Activated CD4-positive, alpha-beta T cell treated with anti-CD3 and anti-CD28 coated beads, Interleukin-2, amount 50 U/mL, for 4 hours (primary cell): ENCODE measurements around the gene EML6.

Source experiments
- DNase-seq, 2 experiments: peaks; one replicate each; pipeline ENCODE4 v3.0.0-alpha.2; 2020

The EML6 gene

GRCh38 chr2:54924121-54924520 lies 200.7 kb downstream of the EML6 start:
- DNase-seq = no peak

- no peak for DNase-seq
Measured at GRCh38 chr2:54925022-54925421, 201.6 kb downstream of the EML6 start.

- no peak for DNase-seq
Measured at GRCh38 chr2:54927085-54927750, 203.8 kb downstream of the EML6 start.

- DNase-seq = no peak
Measured at GRCh38 chr2:54927751-54928615, 204.5 kb downstream of the EML6 start.

- DNase-seq = no peak
Measured at GRCh38 chr2:54928719-54929118, 205.3 kb downstream of the EML6 start.

- no peak for DNase-seq
Measured at GRCh38 chr2:54931473-54931872, 208.0 kb downstream of the EML6 start.

GRCh38 chr2:54935389-54935788 lies 211.9 kb downstream of the EML6 start:
- no peak for DNase-seq

GRCh38 chr2:54936766-54937165 lies 213.3 kb downstream of the EML6 start:
- DNase-seq = no peak

GRCh38 chr2:54939446-54940118 lies 216.1 kb downstream of the EML6 start:
- no peak for DNase-seq

GRCh38 chr2:54940723-54941122 lies 217.3 kb downstream of the EML6 start:
- no peak for DNase-seq

GRCh38 chr2:54941248-54941984 lies 218.0 kb downstream of the EML6 start:
- no peak for DNase-seq

GRCh38 chr2:54942373-54942772 lies 218.9 kb downstream of the EML6 start:
- no peak for DNase-seq

GRCh38 chr2:54944724-54945326 lies 221.4 kb downstream of the EML6 start:
- DNase-seq = no peak

GRCh38 chr2:54945391-54946219 lies 222.1 kb downstream of the EML6 start:
- no peak for DNase-seq

- DNase-seq = no peak
Measured at GRCh38 chr2:54946220-54946805, 222.9 kb downstream of the EML6 start.

- no peak for DNase-seq
Measured at GRCh38 chr2:54947136-54947535, 223.7 kb downstream of the EML6 start.

GRCh38 chr2:54947646-54948045 lies 224.2 kb downstream of the EML6 start:
- no peak for DNase-seq

GRCh38 chr2:54948120-54948519 lies 224.7 kb downstream of the EML6 start:
- no peak for DNase-seq

- DNase-seq = no peak
Measured at GRCh38 chr2:54949431-54949830, 226.0 kb downstream of the EML6 start.

- DNase-seq = no peak
Measured at GRCh38 chr2:54950811-54951210, 227.3 kb downstream of the EML6 start.

- no peak for DNase-seq
Measured at GRCh38 chr2:54952425-54952824, 229.0 kb downstream of the EML6 start.
